ENCODE results near the gene NRG3. TPM values are rescaled to one million over a fixed set of nuclear protein-coding genes. Genes with fewer than 3 reads are reported as not detected.

Gene NRG3
- total RNA-seq, 4 donors from 2014 or later, result 0.32 to 1.4 TPM; not detected in 2

DNA sequence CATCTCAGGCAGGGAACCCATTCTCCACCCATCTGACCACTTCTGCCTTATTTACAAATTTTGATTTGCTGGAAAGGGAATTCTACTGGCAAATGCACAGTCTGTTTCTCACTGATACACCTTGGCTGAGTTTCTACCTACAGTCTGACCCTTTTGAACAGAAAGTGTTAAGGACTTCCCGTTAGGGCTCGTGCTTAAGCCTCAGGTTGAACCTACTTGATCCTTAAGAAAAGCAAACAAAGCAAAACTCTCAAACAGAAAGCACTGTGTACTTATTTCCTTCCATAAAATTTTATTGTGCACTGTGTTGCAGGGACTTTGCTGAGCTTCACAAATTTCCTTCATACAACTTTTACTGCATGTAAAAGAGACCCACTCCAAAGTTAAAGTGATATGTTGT, 367.8 kb downstream of the NRG3 start:
- in situ Hi-C loops (cut with MboI; ENCODE audit: low pct_ligation_motif_present in 1 of 4, low pct_unique_long_range_greater_than_20kb in 1 of 4, low sequenced_read_pairs in 3 of 4), result no loop called here
- H3K4me3 ChIP-seq, result no peak overlapping the region
- peak; percentile 16 for DNase-seq
- no peaks in the 10 kb centered on the region for H3K36me3 ChIP-seq
- no peak overlapping the region for H3K27ac ChIP-seq
- TF ChIP-seq EP300 (IDR thresholded peaks at IDR 0.05; ENCODE audit: low read depth), result no peak
- TF ChIP-seq POLR2A (IDR thresholded peaks at IDR 0.05), result no peak
- TF ChIP-seq POLR2AphosphoS5 (IDR thresholded peaks at IDR 0.05), result no peak
- TF ChIP-seq, protein P1, sequence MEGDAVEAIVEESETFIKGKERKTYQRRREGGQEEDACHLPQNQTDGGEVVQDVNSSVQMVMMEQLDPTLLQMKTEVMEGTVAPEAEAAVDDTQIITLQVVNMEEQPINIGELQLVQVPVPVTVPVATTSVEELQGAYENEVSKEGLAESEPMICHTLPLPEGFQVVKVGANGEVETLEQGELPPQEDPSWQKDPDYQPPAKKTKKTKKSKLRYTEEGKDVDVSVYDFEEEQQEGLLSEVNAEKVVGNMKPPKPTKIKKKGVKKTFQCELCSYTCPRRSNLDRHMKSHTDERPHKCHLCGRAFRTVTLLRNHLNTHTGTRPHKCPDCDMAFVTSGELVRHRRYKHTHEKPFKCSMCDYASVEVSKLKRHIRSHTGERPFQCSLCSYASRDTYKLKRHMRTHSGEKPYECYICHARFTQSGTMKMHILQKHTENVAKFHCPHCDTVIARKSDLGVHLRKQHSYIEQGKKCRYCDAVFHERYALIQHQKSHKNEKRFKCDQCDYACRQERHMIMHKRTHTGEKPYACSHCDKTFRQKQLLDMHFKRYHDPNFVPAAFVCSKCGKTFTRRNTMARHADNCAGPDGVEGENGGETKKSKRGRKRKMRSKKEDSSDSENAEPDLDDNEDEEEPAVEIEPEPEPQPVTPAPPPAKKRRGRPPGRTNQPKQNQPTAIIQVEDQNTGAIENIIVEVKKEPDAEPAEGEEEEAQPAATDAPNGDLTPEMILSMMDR (IDR thresholded peaks at IDR 0.05), result no peak
- H3K9me3 ChIP-seq, result no peaks in the 10 kb centered on the region
- H3K27me3 ChIP-seq, result no peaks in the 10 kb centered on the region
- intact Hi-C loops (cut with DNase I; ENCODE audit: low total_unique reads), result no loop called here
- H3K4me1 ChIP-seq, result peaks cover 0 to 16% (median 3%) of the 10 kb centered on the region in 4 donors
- WGBS, 2 donors (ENCODE audit: low coverage in 1 of 2), result 33 to 36% methylated on average over 2 of the region's 2 CpGs

DNA sequence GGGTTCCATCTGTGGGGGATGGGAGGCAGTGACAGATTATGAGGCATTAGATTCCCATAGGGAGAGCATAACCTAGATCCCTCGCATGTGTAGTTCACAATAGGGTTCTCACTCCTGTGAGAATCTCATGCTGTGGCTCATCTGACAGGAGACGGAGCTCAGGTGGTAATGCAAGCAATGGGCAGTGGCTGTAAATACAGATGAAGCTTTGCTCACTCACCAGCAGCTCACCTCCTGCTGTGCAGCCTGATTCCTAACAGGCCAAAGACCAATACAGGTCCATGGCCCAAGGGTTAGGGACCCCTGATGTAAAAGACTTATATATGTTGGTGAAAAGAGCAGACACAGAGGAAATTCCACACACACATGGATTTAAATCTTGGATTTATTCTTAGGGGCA, 370.2 kb downstream of the NRG3 start:
- 83% methylated on average over 2 of the region's 2 CpGs; no CpG with 5 or more reads in 1 of the 2 donors for WGBS, 2 donors (ENCODE audit: low coverage in 1 of 2)
- intact Hi-C loops (cut with DNase I; ENCODE audit: low total_unique reads), result no loop called here
- TF ChIP-seq POLR2A (IDR thresholded peaks at IDR 0.05), result no peak
- TF ChIP-seq EP300 (IDR thresholded peaks at IDR 0.05; ENCODE audit: low read depth), result no peak
- no peak for TF ChIP-seq POLR2AphosphoS5 (IDR thresholded peaks at IDR 0.05)
- TF ChIP-seq, protein P1 (IDR thresholded peaks at IDR 0.05), result no peak
- no peak overlapping the region for H3K27ac ChIP-seq
- H3K4me1 ChIP-seq, result peaks cover 0 to 16% (median 3%) of the 10 kb centered on the region in 4 donors
- H3K27me3 ChIP-seq, result no peaks in the 10 kb centered on the region
- in situ Hi-C loops (cut with MboI; ENCODE audit: low pct_ligation_motif_present in 1 of 4, low pct_unique_long_range_greater_than_20kb in 1 of 4, low sequenced_read_pairs in 3 of 4), result no loop called here
- DNase-seq, result no peak
- H3K4me3 ChIP-seq, result no peak overlapping the region
- no peaks in the 10 kb centered on the region for H3K9me3 ChIP-seq
- H3K36me3 ChIP-seq, result no peaks in the 10 kb centered on the region

DNA sequence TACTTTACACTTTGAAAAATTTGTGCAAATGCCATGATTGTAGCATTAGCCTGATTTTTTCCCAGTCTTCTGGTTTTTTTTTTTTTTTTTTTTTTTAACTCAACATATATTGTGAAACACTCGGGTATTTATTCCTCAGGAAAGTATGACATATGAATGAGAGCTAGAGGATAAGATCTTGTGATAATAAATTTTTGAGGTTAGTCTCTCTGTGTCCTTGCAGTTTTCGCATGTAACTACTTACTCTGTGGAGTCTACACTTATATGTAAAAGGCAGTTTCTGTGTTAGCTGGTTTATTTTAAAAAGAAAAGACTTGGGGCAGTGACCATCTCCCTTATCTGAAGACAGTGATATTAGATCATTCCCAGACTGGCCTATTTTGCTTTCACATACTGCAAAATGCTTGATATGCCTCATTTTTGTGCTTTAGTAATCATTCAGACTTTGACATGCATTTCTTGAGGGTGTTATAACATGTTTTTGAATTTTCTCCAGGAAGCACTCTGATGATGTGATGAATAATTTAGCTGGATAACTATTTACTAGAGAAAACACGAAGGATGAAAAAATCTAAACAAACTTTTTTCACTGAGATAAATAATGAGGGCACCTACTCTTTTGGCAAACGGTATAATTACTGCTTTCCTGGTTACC, 371.0 kb downstream of the NRG3 start:
- Histone ChIP-seq H3K4me3 (no peak overlapping the region), H3K27ac (no peak overlapping the region), H3K4me1 (peaks cover 0 to 16% (median 3%) of the 10 kb centered on the region in 4 donors), H3K36me3 (no peaks in the 10 kb centered on the region), H3K9me3 (no peaks in the 10 kb centered on the region), H3K27me3 (no peaks in the 10 kb centered on the region)
- no peak for DNase-seq
- intact Hi-C loops (cut with DNase I; ENCODE audit: low total_unique reads) (loop anchor here (2.0 kb wide), 1 partner anchor 37 kb away; no protein-coding TSS in a partner anchor), in situ Hi-C loops (cut with MboI; ENCODE audit: low pct_ligation_motif_present in 1 of 4, low pct_unique_long_range_greater_than_20kb in 1 of 4, low sequenced_read_pairs in 3 of 4) (no loop called here)
- TF ChIP-seq POLR2AphosphoS5 (IDR thresholded peaks at IDR 0.05), result no peak
- no peak for TF ChIP-seq POLR2A (IDR thresholded peaks at IDR 0.05)
- TF ChIP-seq EP300 (IDR thresholded peaks at IDR 0.05; ENCODE audit: low read depth), result no peak
- TF ChIP-seq, protein P1 (IDR thresholded peaks at IDR 0.05), result no peak
- WGBS, 2 donors (ENCODE audit: low coverage in 1 of 2), result 66 to 67% methylated on average over 4 of the region's 4 CpGs

DNA sequence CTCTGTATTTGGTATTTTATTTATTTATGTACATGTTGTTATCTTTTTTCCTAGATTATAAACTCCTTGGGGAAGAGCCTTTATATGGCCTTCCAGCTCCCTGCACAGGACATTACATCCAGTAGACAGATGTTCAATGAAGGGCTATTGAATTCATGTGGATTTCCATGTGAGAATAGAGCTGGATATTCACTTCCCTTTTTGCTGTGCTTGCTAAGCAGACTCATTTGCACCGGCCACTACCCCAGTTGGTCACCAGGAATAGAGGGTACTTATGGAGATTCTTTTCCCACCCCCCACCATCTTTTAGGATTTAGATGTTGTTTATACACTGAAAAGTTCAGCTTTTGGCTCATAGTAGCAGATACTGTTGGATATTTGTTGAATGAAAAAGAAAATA, 374.1 kb downstream of the NRG3 start:
- no peak for TF ChIP-seq POLR2A (IDR thresholded peaks at IDR 0.05)
- TF ChIP-seq EP300 (IDR thresholded peaks at IDR 0.05; ENCODE audit: low read depth), result no peak
- TF ChIP-seq POLR2AphosphoS5 (IDR thresholded peaks at IDR 0.05), result no peak
- TF ChIP-seq, protein P1 (IDR thresholded peaks at IDR 0.05), result no peak
- Histone ChIP-seq H3K27ac (no peak overlapping the region), H3K27me3 (no peaks in the 10 kb centered on the region), H3K4me3 (no peak overlapping the region), H3K9me3 (no peaks in the 10 kb centered on the region), H3K4me1 (no peaks in the 10 kb centered on the region), H3K36me3 (no peaks in the 10 kb centered on the region)
- 53 to 86% methylated on average over 1 of the region's 1 CpG for WGBS, 2 donors (ENCODE audit: low coverage in 1 of 2)
- intact Hi-C loops (cut with DNase I; ENCODE audit: low total_unique reads) (no loop called here), in situ Hi-C loops (cut with MboI; ENCODE audit: low pct_ligation_motif_present in 1 of 4, low pct_unique_long_range_greater_than_20kb in 1 of 4, low sequenced_read_pairs in 3 of 4) (no loop called here)
- DNase-seq, result no peak

All from transverse colon (tissue), 4 donors.